NCI-H1048 (cell line): ENCODE results near the gene ELMO1.

Experiments used
- DNase-seq: peaks from one replicate; lab custom pipeline; 2025; lab: John Stamatoyannopoulos, UW

The ELMO1 gene

DNA sequence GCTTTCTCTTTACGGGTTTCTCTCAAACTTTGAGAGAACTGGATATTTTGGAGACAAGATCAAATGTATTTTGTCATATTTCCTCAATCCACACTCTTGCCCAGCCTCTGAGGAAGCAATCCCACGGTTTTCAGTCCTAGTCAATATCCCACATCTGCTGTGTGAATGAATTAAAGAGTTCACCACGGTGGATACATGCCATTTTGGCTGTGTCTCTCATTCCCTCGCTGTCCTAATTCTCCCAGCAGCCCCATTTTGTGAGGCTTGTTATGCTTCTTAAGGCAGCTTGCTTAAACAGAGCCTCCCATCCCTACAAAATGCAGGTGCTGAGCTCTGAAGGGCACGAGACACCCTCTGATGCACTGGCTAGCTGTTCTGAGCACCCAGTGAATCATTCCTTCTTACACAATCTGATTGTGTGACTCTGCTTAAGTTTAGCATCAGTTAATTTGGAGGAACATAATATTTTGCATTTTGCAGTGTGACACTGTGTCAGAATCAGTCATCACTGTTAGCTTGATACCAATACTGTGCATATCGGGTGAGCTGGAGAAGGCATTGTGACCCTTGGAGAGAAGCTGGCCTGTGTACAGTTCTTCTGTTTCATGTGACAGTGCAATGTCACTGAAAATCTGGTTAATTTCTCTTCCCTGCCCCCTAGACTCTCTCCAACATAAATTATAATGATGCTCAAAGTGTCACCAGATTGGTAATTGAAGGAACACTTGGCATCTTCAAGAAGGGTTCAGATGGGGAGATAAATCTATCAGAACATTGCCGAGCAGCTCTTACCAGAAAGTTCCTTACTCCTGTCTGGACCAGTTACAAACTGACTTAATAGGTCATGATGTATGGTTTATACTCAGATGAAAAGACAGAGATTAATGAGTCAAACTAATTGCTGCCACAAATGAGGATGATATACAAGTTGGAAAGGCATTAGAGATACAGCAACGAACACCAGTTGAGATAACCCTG is 620.6 kb downstream of the ELMO1 start:
- DNase-seq, result no peak

DNA sequence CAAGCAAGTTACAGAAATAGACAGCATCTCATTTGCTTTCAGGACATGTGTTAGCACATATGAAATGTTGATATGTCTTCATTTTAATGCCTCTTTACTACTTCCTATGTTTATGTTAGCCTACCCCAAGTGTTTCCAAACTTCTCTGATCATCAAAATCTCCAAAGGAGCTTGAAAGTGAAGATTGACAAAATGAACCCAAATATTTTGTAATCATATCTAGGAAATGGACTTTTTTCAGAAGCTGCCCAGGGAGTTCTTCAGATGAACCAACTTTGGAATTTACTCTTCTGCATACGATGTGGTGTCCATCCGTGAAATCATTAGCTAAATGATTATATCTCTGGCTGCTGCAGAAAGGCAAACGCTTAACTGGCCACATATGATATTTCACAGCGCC is 623.2 kb downstream of the ELMO1 start:
- no peak for DNase-seq

DNA sequence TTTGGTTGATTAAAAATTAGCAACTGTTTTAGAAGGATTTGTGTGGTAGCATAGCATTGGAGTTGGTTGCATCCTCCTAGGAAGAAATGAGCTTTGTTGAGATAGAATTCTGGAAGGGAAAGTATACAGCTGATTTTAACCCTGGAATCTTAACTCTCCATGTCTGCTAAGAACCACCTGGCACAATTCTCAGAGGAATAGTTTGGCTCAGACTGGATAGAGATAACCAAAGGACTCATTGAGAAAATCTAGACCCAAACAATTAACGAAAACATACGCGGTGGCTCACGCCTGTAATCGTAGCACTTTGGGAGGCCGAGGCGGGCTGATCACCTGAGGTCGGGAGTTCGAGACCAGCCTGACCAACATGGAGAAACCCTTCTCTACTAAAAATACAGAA is 625.3 kb downstream of the ELMO1 start:
- no peak for DNase-seq

DNA sequence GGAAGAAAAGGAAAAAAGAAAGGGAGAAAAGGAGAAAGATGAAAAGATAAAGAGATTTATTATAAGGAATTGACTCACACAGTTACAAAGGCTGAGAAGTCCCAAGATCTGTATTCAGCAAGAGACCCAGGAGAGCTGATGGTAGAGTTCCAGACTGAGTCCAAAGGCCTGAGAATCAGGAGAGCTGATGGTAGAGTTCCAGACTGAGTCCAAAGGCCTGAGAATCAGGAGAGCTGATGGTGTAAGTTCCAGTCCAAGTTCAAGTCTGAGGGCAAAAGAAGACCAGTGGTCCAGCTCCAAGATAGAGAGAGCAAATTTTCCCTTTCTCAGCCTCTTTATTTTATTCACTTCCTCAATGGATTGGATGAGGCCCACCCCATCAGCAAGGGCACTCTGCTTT is 627.0 kb downstream of the ELMO1 start:
- no peak for DNase-seq

GRCh38 chr7:36820527-36821170 is 628.0 kb downstream of the ELMO1 start:
- no peak for DNase-seq

GRCh38 chr7:36819639-36820038 is 629.0 kb downstream of the ELMO1 start:
- DNase-seq, result no peak

GRCh38 chr7:36814311-36814710 is 634.4 kb downstream of the ELMO1 start:
- no peak for DNase-seq

DNA sequence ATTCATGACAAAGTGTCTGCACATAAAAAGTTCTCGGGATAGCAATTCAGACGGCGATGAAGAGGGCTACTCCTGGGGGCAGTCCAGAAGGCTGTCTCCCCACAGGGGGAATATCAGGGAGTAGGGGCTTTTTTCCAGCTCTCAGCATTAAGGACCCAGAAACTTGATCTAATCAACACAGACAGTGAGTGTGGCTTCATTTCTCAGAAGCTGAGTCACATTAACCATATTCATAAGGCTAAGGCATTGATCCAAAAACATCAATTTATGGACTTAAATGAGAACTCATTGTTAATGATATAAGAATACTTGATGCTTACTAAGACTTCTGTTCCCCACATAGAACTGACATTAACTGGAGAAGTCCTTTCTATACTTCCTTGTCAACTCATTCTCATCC is 636.9 kb downstream of the ELMO1 start:
- DNase-seq, result no peak

GRCh38 chr7:36810489-36810888 is 638.2 kb downstream of the ELMO1 start:
- no peak for DNase-seq

DNA sequence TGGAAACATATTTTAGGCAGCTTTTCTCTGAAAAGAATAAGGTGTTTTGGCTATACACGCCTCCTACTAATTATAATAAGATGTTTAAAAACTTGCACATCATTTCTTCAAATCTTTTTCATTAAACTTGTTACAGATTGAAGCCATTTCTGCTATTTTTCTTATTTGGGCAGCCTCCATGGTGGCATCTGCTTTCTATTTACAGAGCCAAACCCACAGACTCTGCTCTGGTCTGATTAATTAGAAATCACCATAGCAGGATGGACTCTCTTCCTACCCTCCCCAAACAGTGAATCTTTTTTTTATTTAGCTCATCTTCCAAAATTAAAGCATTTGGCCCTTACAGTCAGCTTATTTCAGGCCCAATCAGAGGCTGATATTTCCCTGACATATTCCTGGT is 638.6 kb downstream of the ELMO1 start:
- DNase-seq, result no peak

- DNase-seq, result no peak
Measured at GRCh38 chr7:36809510-36809909, 639.2 kb downstream of the ELMO1 start.

GRCh38 chr7:36809086-36809485 is 639.6 kb downstream of the ELMO1 start:
- no peak for DNase-seq

DNA sequence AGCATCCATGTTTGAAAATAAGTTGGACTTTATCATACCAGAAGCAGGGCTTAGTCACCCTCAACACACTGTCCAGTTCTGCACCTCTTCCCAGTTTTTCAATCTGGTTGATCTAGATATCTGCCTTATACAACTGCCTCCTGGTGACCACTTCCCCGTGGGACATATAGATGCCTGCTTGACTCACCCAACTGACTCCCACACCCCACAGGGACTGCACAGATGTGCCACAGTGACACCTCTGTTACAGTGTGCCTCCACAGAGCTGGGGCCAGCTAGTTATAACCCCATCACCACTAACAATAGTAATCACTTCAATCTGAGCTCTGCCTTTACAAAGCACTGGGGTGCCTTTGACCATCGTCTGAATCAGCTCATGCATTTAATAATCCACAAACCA is 641.8 kb downstream of the ELMO1 start:
- no peak for DNase-seq
